CD4-positive, CD25-positive, alpha-beta regulatory T cell (primary cell): ENCODE measurements around the gene BDKRB2. TPM values are rescaled to one million over a fixed set of nuclear protein-coding genes. Genes with fewer than 3 reads are reported as not detected.

ENCODE experiments used
- ATAC-seq, 2 donors: fragments of 150-1000 bp; cut with Tn5 transposase; one replicate each; pipeline ENCODE4 v1.10.0; 2021; ENCODE audit warnings: low read depth in 2 of 2, moderate number of reproducible peaks in 2 of 2, moderate library complexity in 1 of 2
- DNase-seq, 3 donors: peaks; one replicate each; pipeline versions ENCODE4 v3.0.0 to v3.0.0-alpha.2; 2012 to 2022; ENCODE audit warnings: mixed read lengths in 1 of 3
- H3K27ac ChIP-seq: one replicate; pipeline ENCODE4 v1.7.0; 2013; ENCODE audit warnings: mild to moderate bottlenecking, low read length; ENCODE audit not compliant: insufficient read depth, poor library complexity, severe bottlenecking
- H3K27me3 ChIP-seq: one replicate; pipeline ENCODE4 v1.7.0; 2013; ENCODE audit warnings: low read length; ENCODE audit not compliant: control insufficient read depth, insufficient read depth
- H3K36me3 ChIP-seq: one replicate; pipeline ENCODE4 v1.7.0; 2013; ENCODE audit warnings: mild to moderate bottlenecking, low read length, moderate library complexity; ENCODE audit not compliant: control insufficient read depth, insufficient read depth
- H3K4me1 ChIP-seq: 2 replicates; pipeline ENCODE4 v1.7.0; 2013; ENCODE audit warnings: mild to moderate bottlenecking, low read length; ENCODE audit not compliant: insufficient read depth, control insufficient read depth, poor library complexity, severe bottlenecking
- H3K4me3 ChIP-seq: one replicate; pipeline ENCODE4 v1.7.0; 2013; ENCODE audit warnings: low read depth, mild to moderate bottlenecking, low read length, moderate library complexity
- H3K9me3 ChIP-seq, 2 experiments: 1 replicate in 1 of 2; 2 replicates in 1 of 2; pipeline ENCODE4 v1.7.0; 2013; ENCODE audit warnings: low read length in 2 of 2, mild to moderate bottlenecking in 1 of 2, moderate library complexity in 1 of 2; ENCODE audit not compliant: control insufficient read depth in 2 of 2
- H3K27ac Mint-ChIP-seq, 3 donors: one replicate each; pipeline ENCODE4 v1.8.0; 2020 to 2022; ENCODE audit warnings: mild to moderate bottlenecking in 3 of 3, mixed read lengths in 3 of 3, moderate library complexity in 2 of 3
- H3K27me3 Mint-ChIP-seq: one replicate; pipeline ENCODE4 v1.8.0; 2022; ENCODE audit warnings: mild to moderate bottlenecking, mixed read lengths
- H3K36me3 Mint-ChIP-seq: one replicate; pipeline ENCODE4 v1.8.0; 2020; ENCODE audit warnings: mixed read lengths
- H3K4me1 Mint-ChIP-seq, 4 donors: one replicate each; pipeline ENCODE4 v1.8.0; 2020 to 2022; ENCODE audit warnings: mixed read lengths in 4 of 4, mild to moderate bottlenecking in 1 of 4
- H3K4me3 Mint-ChIP-seq, 4 donors: one replicate each; pipeline ENCODE4 v1.8.0; 2020 to 2022; ENCODE audit warnings: mild to moderate bottlenecking in 4 of 4, mixed read lengths in 4 of 4, moderate library complexity in 3 of 4
- H3K9me3 Mint-ChIP-seq, 7 donors: one replicate each; pipeline ENCODE4 v1.8.0; 2020 to 2022; ENCODE audit warnings: mixed read lengths in 7 of 7, mild to moderate bottlenecking in 3 of 7, moderate library complexity in 2 of 7
- polyA plus RNA-seq, 4 donors: library from polyadenylated mRNA; unstranded; fragments of 300-500 nt; fragmentation: Illumina TruSeq; gene quantifications; one replicate each; pipeline ENCODE4 v1.2.3, GENCODE V29; 2021
- total RNA-seq: library from RNA; stranded (reverse); gene quantifications from one replicate; pipeline ENCODE4 v1.2.3, GENCODE V29; 2022

The BDKRB2 gene
- total and polyA plus RNA-seq, 5 donors from 2014 or later = not detected

GRCh38 chr14:96275177-96276112 is 70.8 kb downstream of the BDKRB2 start:
- DNase-seq = peak; percentile 17 to 56 (median 20)

DNA sequence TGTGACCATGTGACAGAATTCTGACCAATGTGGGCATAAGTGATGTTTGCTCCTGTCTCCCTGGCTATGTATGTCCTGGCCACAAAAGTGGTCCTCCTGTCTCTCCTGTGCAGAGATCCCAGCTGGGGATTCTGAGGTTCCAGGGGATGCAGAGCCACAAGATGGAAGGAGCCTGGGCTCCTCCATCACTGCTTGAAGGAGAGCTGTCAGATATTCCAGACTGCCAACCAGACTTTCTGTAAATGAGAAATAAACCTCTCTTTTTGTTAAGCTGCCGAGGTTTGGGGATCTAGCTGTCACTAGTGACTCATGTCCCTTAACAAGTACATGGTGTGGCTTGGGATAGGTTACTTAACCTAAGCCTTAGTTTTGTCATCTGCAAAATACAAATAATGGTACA is 73.3 kb downstream of the BDKRB2 start:
- Mint-ChIP-seq H3K27ac (no peak overlapping the region), H3K36me3 (peaks cover 9% of the 10 kb centered on the region), H3K27me3 (peaks cover 10% of the 10 kb centered on the region), H3K4me3 (no peak overlapping the region), H3K9me3 (peaks cover 0 to 14% (median 4%) of the 10 kb centered on the region in 7 donors), H3K4me1 (no peaks in the 10 kb centered on the region)
- peaks cover 8 to 14% of the 10 kb centered on the region in 2 experiments for H3K9me3 ChIP-seq
- ATAC-seq = no peak
- no peak overlapping the region for H3K4me3 ChIP-seq
- peaks cover 7% of the 10 kb centered on the region for H3K36me3 ChIP-seq
- H3K4me1 ChIP-seq = no peaks in the 10 kb centered on the region
- no peak overlapping the region for H3K27ac ChIP-seq
- no peak for DNase-seq
- H3K27me3 ChIP-seq = peaks cover 2% of the 10 kb centered on the region

More at GRCh38 chr14:96275177-96276112, 70.8 kb downstream of the BDKRB2 start:
- no peak overlapping the region for H3K27ac Mint-ChIP-seq
- H3K4me1 Mint-ChIP-seq = no peaks in the 10 kb centered on the region
- Histone ChIP-seq H3K36me3 (no peaks in the 10 kb centered on the region), H3K27ac (no peak overlapping the region), H3K27me3 (peaks cover 2% of the 10 kb centered on the region), H3K9me3 (peaks cover 8 to 14% of the 10 kb centered on the region in 2 experiments), H3K4me3 (no peak overlapping the region), H3K4me1 (no peaks in the 10 kb centered on the region)
- no peak overlapping the region for H3K4me3 Mint-ChIP-seq
- H3K36me3 Mint-ChIP-seq = peaks cover 7% of the 10 kb centered on the region
- peaks cover 0 to 14% (median 6%) of the 10 kb centered on the region in 7 donors for H3K9me3 Mint-ChIP-seq
- ATAC-seq = no peak
- H3K27me3 Mint-ChIP-seq = peaks cover 10% of the 10 kb centered on the region

GRCh38 chr14:96279564-96279963 is 74.9 kb downstream of the BDKRB2 start:
- no peak overlapping the region for H3K4me3 ChIP-seq
- peaks cover 5% of the 10 kb centered on the region for H3K27me3 Mint-ChIP-seq
- peak overlapping the region in 1 of 3 donors; percentile 29 for H3K27ac Mint-ChIP-seq
- DNase-seq = no peak
- peaks cover 0 to 2% (median 0%) of the 10 kb centered on the region in 4 donors for H3K4me1 Mint-ChIP-seq
- peaks cover under 1% of the 10 kb centered on the region for H3K27me3 ChIP-seq
- peaks cover 12% of the 10 kb centered on the region for H3K36me3 Mint-ChIP-seq
- peaks cover 23% of the 10 kb centered on the region for H3K36me3 ChIP-seq
- H3K9me3 ChIP-seq = peaks cover 8 to 14% of the 10 kb centered on the region in 2 experiments
- H3K27ac ChIP-seq = no peak overlapping the region
- H3K9me3 Mint-ChIP-seq = peaks cover 0 to 13% (median 4%) of the 10 kb centered on the region in 7 donors
- no peak for ATAC-seq
- no peak overlapping the region for H3K4me3 Mint-ChIP-seq
- no peaks in the 10 kb centered on the region for H3K4me1 ChIP-seq

DNA sequence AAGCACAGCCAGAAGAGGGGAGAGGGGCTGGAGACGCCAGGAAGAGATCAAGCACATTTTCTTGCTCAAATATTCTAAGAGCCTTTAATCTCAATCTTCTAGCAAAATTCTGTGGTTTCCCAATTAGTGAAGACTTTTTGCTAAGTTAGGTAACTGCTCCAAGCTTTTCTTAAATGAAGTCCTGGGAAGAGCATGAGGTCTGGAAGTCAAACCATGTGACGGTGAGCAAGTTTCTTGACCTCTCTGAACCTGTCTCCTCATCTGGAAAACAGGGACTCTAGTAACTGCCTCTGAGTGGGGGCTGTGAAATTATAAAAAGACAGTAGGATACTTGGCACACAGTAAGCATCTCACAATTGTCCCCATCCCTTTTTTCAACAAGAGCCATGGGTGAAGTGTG is 75.5 kb downstream of the BDKRB2 start:
- Mint-ChIP-seq H3K27ac (peak overlapping the region in 1 of 3 donors; percentile 29), H3K4me3 (no peak overlapping the region)
- peaks cover 28% of the 10 kb centered on the region for H3K36me3 ChIP-seq

DNA sequence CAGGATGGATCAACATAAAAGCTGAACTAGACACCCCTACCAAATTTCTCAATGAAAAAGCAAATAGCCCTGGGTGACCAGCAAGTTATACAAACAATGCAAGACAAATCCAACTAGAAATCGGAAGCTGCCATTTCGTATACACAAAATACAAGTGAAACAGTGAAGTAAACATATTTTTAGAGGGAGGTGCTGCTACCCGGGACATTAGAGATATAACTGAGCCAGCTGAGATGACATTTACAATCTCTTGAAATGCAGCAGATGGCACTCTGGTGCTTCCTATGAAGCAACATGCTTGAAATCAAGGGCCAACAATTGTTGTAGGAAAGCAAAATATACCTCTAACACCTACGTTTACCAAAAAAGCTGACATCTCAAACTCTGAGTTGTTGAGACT is 76.8 kb downstream of the BDKRB2 start:
- DNase-seq = no peak
- Histone ChIP-seq H3K36me3 (peaks cover 36% of the 10 kb centered on the region), H3K27ac (no peak overlapping the region), H3K4me3 (no peak overlapping the region), H3K9me3 (peaks cover 8 to 14% of the 10 kb centered on the region in 2 experiments), H3K27me3 (no peaks in the 10 kb centered on the region), H3K4me1 (no peaks in the 10 kb centered on the region)
- Mint-ChIP-seq H3K4me1 (peaks cover 0 to 2% (median 0%) of the 10 kb centered on the region in 4 donors), H3K36me3 (peaks cover 23% of the 10 kb centered on the region), H3K27ac (no peak overlapping the region), H3K4me3 (no peak overlapping the region), H3K9me3 (peaks cover 0 to 13% (median 4%) of the 10 kb centered on the region in 7 donors), H3K27me3 (peaks cover 5% of the 10 kb centered on the region)
- no peak for ATAC-seq

More for the DNA sequence above, 75.5 kb downstream of the BDKRB2 start:
- peaks cover 5% of the 10 kb centered on the region for H3K27me3 Mint-ChIP-seq
- Histone ChIP-seq H3K27ac (no peak overlapping the region), H3K4me3 (no peak overlapping the region), H3K9me3 (peaks cover 8 to 14% of the 10 kb centered on the region in 2 experiments), H3K4me1 (no peaks in the 10 kb centered on the region), H3K27me3 (no peaks in the 10 kb centered on the region)
- peaks cover 17% of the 10 kb centered on the region for H3K36me3 Mint-ChIP-seq
- no peak for DNase-seq
- H3K9me3 Mint-ChIP-seq = peaks cover 0 to 13% (median 4%) of the 10 kb centered on the region in 7 donors
- ATAC-seq = no peak
- peaks cover 0 to 2% (median 0%) of the 10 kb centered on the region in 4 donors for H3K4me1 Mint-ChIP-seq

- H3K27ac Mint-ChIP-seq = no peak overlapping the region
Observed at GRCh38 chr14:96284008-96284407, 79.4 kb downstream of the BDKRB2 start.

DNA sequence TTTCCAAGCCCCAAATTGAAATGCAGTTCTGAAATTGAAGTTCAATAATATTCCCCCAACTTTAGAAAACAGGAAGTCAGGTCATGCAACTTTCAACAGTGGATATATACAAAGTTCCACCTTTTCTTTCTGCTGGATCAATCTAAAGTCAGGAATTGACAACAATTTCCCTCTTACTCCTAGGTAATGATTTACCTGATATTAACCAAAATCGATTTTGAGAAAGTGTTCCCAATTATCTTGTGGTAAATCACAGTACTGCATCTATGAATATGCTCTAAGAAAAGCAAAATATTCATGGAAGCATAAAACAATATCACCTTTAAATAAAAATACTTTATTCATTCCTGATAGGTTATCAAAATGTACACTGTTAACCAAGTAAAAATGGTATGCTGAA is 79.8 kb downstream of the BDKRB2 start:
- H3K9me3 Mint-ChIP-seq = no peaks in the 10 kb centered on the region

More at GRCh38 chr14:96284008-96284407, 79.4 kb downstream of the BDKRB2 start:
- Mint-ChIP-seq H3K27me3 (no peaks in the 10 kb centered on the region), H3K4me3 (no peak overlapping the region), H3K36me3 (peaks cover 36% of the 10 kb centered on the region), H3K4me1 (peaks cover 0 to 2% (median 0%) of the 10 kb centered on the region in 4 donors), H3K9me3 (peaks cover 0 to 2% (median 0%) of the 10 kb centered on the region in 7 donors)
- Histone ChIP-seq H3K27me3 (no peaks in the 10 kb centered on the region), H3K27ac (no peak overlapping the region), H3K36me3 (peaks cover 51% of the 10 kb centered on the region), H3K4me1 (no peaks in the 10 kb centered on the region), H3K4me3 (no peak overlapping the region), H3K9me3 (no peaks in the 10 kb centered on the region)
- ATAC-seq = no peak
- DNase-seq = no peak

More for the DNA sequence above, 79.8 kb downstream of the BDKRB2 start:
- DNase-seq = no peak
- ATAC-seq = no peak
- peaks cover 36% of the 10 kb centered on the region for H3K36me3 Mint-ChIP-seq
- Histone ChIP-seq H3K4me3 (no peak overlapping the region), H3K27me3 (no peaks in the 10 kb centered on the region), H3K27ac (no peak overlapping the region), H3K9me3 (no peaks in the 10 kb centered on the region), H3K36me3 (peaks cover 56% of the 10 kb centered on the region), H3K4me1 (no peaks in the 10 kb centered on the region)
- H3K27ac Mint-ChIP-seq = no peak overlapping the region
- no peaks in the 10 kb centered on the region for H3K27me3 Mint-ChIP-seq
- H3K4me3 Mint-ChIP-seq = no peak overlapping the region
- peaks cover 0 to 2% (median 0%) of the 10 kb centered on the region in 4 donors for H3K4me1 Mint-ChIP-seq
